D721Med (cell line): ENCODE results near the gene PSMB10.
A peak's percentile ranks its signal among the peaks of the same experiment; 100 is the strongest.

Experiments
- DNase-seq: peaks from one replicate; pipeline ENCODE4 v3.0.0; 2011; ENCODE audit warnings: low spot score; ENCODE audit not compliant: insufficient read length
- FAIRE-seq: peaks from 2 replicates; lab custom pipeline; 2011; peaks lifted over from hg19 to GRCh38; lab: Jason Lieb, UNC
- CTCF ChIP-seq: IDR thresholded peaks from 2 replicates; pipeline ENCODE4 v1.5.1; 2012; ENCODE audit warnings: mild to moderate bottlenecking, control low read depth; ENCODE audit not compliant: insufficient read depth; ENCODE audit errors: missing control alignments

The PSMB10 gene

GRCh38 chr16:67897231-67897630, 39.4 kb downstream of the PSMB10 start:
- no peak for FAIRE-seq
- DNase-seq = no peak

GRCh38 chr16:67893743-67894399, 42.8 kb downstream of the PSMB10 start:
- FAIRE-seq (no peak), DNase-seq (no peak)
- TF ChIP-seq CTCF = no peak

More at GRCh38 chr16:67897231-67897630, 39.4 kb downstream of the PSMB10 start:
- no peak for TF ChIP-seq CTCF

GRCh38 chr16:67892899-67893742, 43.5 kb downstream of the PSMB10 start, which contains the start of gene PSKH1:
Gene PSKH1, plus strand, starts transcription at chr16:67893254. Its CDS starts 15,496 bp downstream, at chr16:67908750.
- DNase-seq = peak; percentile 89
- TF ChIP-seq CTCF = no peak
- FAIRE-seq = no peak

GRCh38 chr16:67892375-67892774, 44.3 kb downstream of the PSMB10 start:
- no peak for DNase-seq
- TF ChIP-seq CTCF = no peak
- no peak for FAIRE-seq

GRCh38 chr16:67888331-67888730, 48.3 kb downstream of the PSMB10 start:
- no peak for FAIRE-seq

GRCh38 chr16:67886387-67886786, 50.3 kb downstream of the PSMB10 start:
- no peak for TF ChIP-seq CTCF
- DNase-seq (no peak), FAIRE-seq (no peak)

More at GRCh38 chr16:67888331-67888730, 48.3 kb downstream of the PSMB10 start:
- no peak for DNase-seq
- no peak for TF ChIP-seq CTCF
